CD4-positive, alpha-beta memory T cell (primary cell): Measurements from ENCODE around the gene MAT1A. TPM values are rescaled to one million over a fixed set of nuclear protein-coding genes. Genes with fewer than 3 reads are reported as not detected.
A peak's percentile ranks its signal among the peaks of the same experiment; 100 is the strongest.
"Not testable (repeated sequence)": the region's sequence is repeated elsewhere in the genome, so short reads cannot be mapped to it uniquely, and the experiment has no call there.

Experiments
- CTCF ChIA-PET: fragments of 350-600 bp; sonication (Branson Sonifier 250); formaldehyde crosslinking; loops from one replicate; lab custom pipeline; 2021; ENCODE audit warnings: inconsistent platforms; ENCODE audit not compliant: partially characterized antibody; lab: Charles Lee
- POLR2A ChIA-PET: fragments of 350-600 bp; sonication (Branson Sonifier 250); formaldehyde crosslinking; loops from one replicate; lab custom pipeline; 2021; ENCODE audit not compliant: partially characterized antibody; lab: Charles Lee
- DNase-seq, 5 donors: peaks; one replicate each; pipeline versions ENCODE4 v3.0.0 to v3.0.0-alpha.2; 2020 to 2022; ENCODE audit warnings: mixed read lengths in 1 of 5
- H3K27ac ChIP-seq: one replicate; pipeline ENCODE4 v1.7.0; 2013; ENCODE audit warnings: low read depth, low read length
- H3K27me3 ChIP-seq: 2 replicates; pipeline ENCODE4 v1.7.0; 2013; ENCODE audit warnings: mild to moderate bottlenecking, low read length, moderate library complexity; ENCODE audit not compliant: insufficient read depth
- H3K36me3 ChIP-seq: 2 replicates; pipeline ENCODE4 v1.7.0; 2013; ENCODE audit warnings: mild to moderate bottlenecking, low read length, moderate library complexity; ENCODE audit not compliant: insufficient read depth
- H3K4me1 ChIP-seq: 2 replicates; pipeline ENCODE4 v1.7.0; 2013; ENCODE audit warnings: mild to moderate bottlenecking, low read length, moderate library complexity; ENCODE audit not compliant: insufficient read depth
- H3K4me3 ChIP-seq, 2 donors: one replicate each; pipeline ENCODE4 v1.7.0; 2013; ENCODE audit warnings: low read length in 2 of 2, mild to moderate bottlenecking in 1 of 2
- H3K9me3 ChIP-seq, 2 donors: one replicate each; pipeline ENCODE4 v1.7.0; 2013; ENCODE audit warnings: low read length in 2 of 2, control low read depth in 1 of 2; ENCODE audit not compliant: control insufficient read depth in 1 of 2
- H3K27ac Mint-ChIP-seq, 7 donors: one replicate each; pipeline ENCODE4 v1.8.0; 2020 to 2021; ENCODE audit warnings: mixed read lengths in 7 of 7, mild to moderate bottlenecking in 6 of 7, inconsistent platforms in 3 of 7, moderate library complexity in 3 of 7
- H3K27me3 Mint-ChIP-seq, 2 donors: one replicate each; pipeline ENCODE4 v1.8.0; 2020 to 2021; ENCODE audit warnings: mixed read lengths in 2 of 2
- H3K36me3 Mint-ChIP-seq, 2 donors: one replicate each; pipeline ENCODE4 v1.8.0; 2020 to 2021; ENCODE audit warnings: mixed read lengths in 2 of 2, inconsistent platforms in 1 of 2, mild to moderate bottlenecking in 1 of 2
- H3K4me1 Mint-ChIP-seq, 4 donors: one replicate each; pipeline ENCODE4 v1.8.0; 2020 to 2021; ENCODE audit warnings: mixed read lengths in 4 of 4, mild to moderate bottlenecking in 1 of 4
- H3K4me3 Mint-ChIP-seq, 8 donors: one replicate each; pipeline ENCODE4 v1.8.0; 2020 to 2021; ENCODE audit warnings: mixed read lengths in 8 of 8, mild to moderate bottlenecking in 7 of 8, moderate library complexity in 6 of 8, inconsistent platforms in 3 of 8
- H3K9me3 Mint-ChIP-seq, 8 donors: one replicate each; pipeline ENCODE4 v1.8.0; 2020 to 2021; ENCODE audit warnings: mixed read lengths in 8 of 8, mild to moderate bottlenecking in 5 of 8, inconsistent platforms in 3 of 8, moderate library complexity in 1 of 8
- intact Hi-C: fragments of 100-400 bp; cut with micrococcal nuclease; formaldehyde crosslinking; loops from one replicate; pipeline ENCODE4 v1.15.1; 2023
- polyA plus RNA-seq, 2 donors: library from polyadenylated mRNA; unstranded; fragments of 300-500 nt; fragmentation: Illumina TruSeq; gene quantifications; one replicate each; pipeline ENCODE4 v1.2.3, GENCODE V29; 2021
- total RNA-seq, 2 experiments: library from RNA; stranded (reverse); gene quantifications; one replicate each; pipeline ENCODE4 v1.2.3, GENCODE V29; 2021

Gene MAT1A
- total and polyA plus RNA-seq, 4 experiments from 2014 or later = not detected

DNA sequence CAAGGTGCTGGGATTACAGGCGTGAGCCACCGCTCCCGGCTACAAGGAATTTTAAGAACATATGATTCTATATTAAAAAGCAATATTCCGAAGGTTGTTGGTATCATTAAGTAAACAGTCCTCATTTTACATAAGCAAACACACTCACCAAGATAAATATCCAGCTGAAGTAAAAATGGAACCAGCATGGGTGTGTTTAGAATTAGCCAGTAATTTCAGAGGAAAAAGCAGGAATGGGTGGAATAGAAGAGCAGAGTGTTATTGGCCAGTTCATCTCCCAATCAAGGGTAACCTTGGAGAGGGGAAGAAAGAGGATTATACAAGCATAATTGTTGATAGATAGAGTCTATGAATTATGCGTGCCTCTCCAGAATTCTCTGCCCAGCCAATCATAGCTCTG, 31.7 kb upstream of the MAT1A start:
- H3K27me3 ChIP-seq = no peaks in the 10 kb centered on the region
- H3K36me3 ChIP-seq = no peaks in the 10 kb centered on the region
- H3K36me3 Mint-ChIP-seq = no peaks in the 10 kb centered on the region
- H3K4me3 ChIP-seq = no peak overlapping the region
- POLR2A ChIA-PET = no interaction called here
- no peak overlapping the region for H3K27ac ChIP-seq
- CTCF ChIA-PET = no interaction called here
- peaks cover 6 to 9% of the 10 kb centered on the region in 2 donors for H3K27me3 Mint-ChIP-seq
- no peak for DNase-seq
- H3K4me1 ChIP-seq = no peaks in the 10 kb centered on the region
- no peaks in the 10 kb centered on the region for H3K9me3 ChIP-seq
- H3K27ac Mint-ChIP-seq = peak overlapping the region in 1 of 7 donors; percentile 42
- H3K9me3 Mint-ChIP-seq = no peaks in the 10 kb centered on the region
- H3K4me1 Mint-ChIP-seq = no peaks in the 10 kb centered on the region
- intact Hi-C loops = no loop called here
- H3K4me3 Mint-ChIP-seq = no peak overlapping the region

DNA sequence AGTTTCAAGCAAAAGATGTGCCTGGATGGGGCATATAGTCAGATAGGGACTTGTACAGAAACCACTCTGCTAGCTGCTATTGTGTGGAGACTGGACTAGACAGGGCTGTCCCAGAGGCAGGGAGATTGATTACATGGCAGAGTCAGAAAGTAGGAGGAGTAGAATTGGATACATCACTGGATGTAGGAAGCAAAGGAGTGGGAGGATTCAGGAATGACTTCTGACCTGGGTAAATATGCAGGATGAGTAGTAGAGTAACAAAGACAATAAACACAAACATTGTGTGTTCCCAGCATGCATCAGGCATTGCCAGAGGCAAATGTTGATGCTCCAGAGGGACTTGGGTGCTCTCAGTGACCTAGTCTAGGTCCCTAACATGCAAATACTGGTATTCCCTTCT, 30.9 kb upstream of the MAT1A start:
- CTCF ChIA-PET = no interaction called here
- Mint-ChIP-seq H3K9me3 (no peaks in the 10 kb centered on the region), H3K27ac (no peak overlapping the region), H3K4me3 (no peak overlapping the region), H3K27me3 (peaks cover 7 to 9% of the 10 kb centered on the region in 2 donors), H3K36me3 (no peaks in the 10 kb centered on the region), H3K4me1 (no peaks in the 10 kb centered on the region)
- POLR2A ChIA-PET = no interaction called here
- no peaks in the 10 kb centered on the region for H3K9me3 ChIP-seq
- DNase-seq = no peak
- no peak overlapping the region for H3K27ac ChIP-seq
- H3K27me3 ChIP-seq = no peaks in the 10 kb centered on the region
- intact Hi-C loops = no loop called here
- H3K36me3 ChIP-seq = no peaks in the 10 kb centered on the region
- no peak overlapping the region for H3K4me3 ChIP-seq
- no peaks in the 10 kb centered on the region for H3K4me1 ChIP-seq

GRCh38 chr10:80319725-80320290, 30.4 kb upstream of the MAT1A start:
- ChIA-PET CTCF (no interaction called here), POLR2A (no interaction called here)
- H3K36me3 ChIP-seq = no peaks in the 10 kb centered on the region
- H3K36me3 Mint-ChIP-seq = no peaks in the 10 kb centered on the region
- DNase-seq = no peak
- H3K4me3 ChIP-seq = no peak overlapping the region
- no peaks in the 10 kb centered on the region for H3K9me3 ChIP-seq
- H3K9me3 Mint-ChIP-seq = no peaks in the 10 kb centered on the region
- no peaks in the 10 kb centered on the region for H3K27me3 ChIP-seq
- intact Hi-C loops = no loop called here
- H3K27ac Mint-ChIP-seq = no peak overlapping the region
- H3K4me1 ChIP-seq = no peaks in the 10 kb centered on the region
- H3K4me1 Mint-ChIP-seq = no peaks in the 10 kb centered on the region
- no peak overlapping the region for H3K27ac ChIP-seq
- peaks cover 7 to 9% of the 10 kb centered on the region in 2 donors for H3K27me3 Mint-ChIP-seq
- no peak overlapping the region for H3K4me3 Mint-ChIP-seq

DNA sequence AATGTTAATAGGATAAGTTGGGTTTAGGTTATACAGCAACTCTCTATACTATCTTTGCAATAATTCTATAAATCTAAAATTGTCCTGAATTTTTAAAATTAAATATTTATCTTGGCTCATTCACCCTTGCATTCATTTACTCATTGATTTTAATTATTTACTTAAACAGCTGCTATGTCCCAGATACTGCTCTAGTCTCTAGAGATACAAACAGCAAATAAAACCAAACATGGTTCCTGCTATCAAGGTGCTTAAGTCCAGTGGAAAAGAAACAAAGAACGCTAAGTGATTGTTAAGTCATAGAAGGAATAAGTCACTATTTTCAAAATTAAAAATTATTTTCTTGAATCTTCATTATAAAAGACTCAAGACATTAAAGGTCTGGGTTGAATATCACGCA, 29.9 kb upstream of the MAT1A start:
- no peaks in the 10 kb centered on the region for H3K9me3 Mint-ChIP-seq
- Histone ChIP-seq H3K27ac (no peak overlapping the region), H3K27me3 (no peaks in the 10 kb centered on the region), H3K4me1 (no peaks in the 10 kb centered on the region), H3K9me3 (no peaks in the 10 kb centered on the region), H3K36me3 (no peaks in the 10 kb centered on the region), H3K4me3 (no peak overlapping the region)
- H3K36me3 Mint-ChIP-seq = no peaks in the 10 kb centered on the region
- peaks cover 7 to 9% of the 10 kb centered on the region in 2 donors for H3K27me3 Mint-ChIP-seq
- no peak overlapping the region for H3K27ac Mint-ChIP-seq
- H3K4me1 Mint-ChIP-seq = no peaks in the 10 kb centered on the region
- CTCF ChIA-PET = no interaction called here
- POLR2A ChIA-PET = no interaction called here
- no peak for DNase-seq
- no peak overlapping the region for H3K4me3 Mint-ChIP-seq
- intact Hi-C loops = no loop called here

GRCh38 chr10:80318742-80319141, 29.3 kb upstream of the MAT1A start:
- no peak overlapping the region for H3K27ac Mint-ChIP-seq
- ChIA-PET POLR2A (no interaction called here), CTCF (no interaction called here)
- Histone ChIP-seq H3K27ac (no peak overlapping the region), H3K9me3 (no peaks in the 10 kb centered on the region), H3K4me1 (no peaks in the 10 kb centered on the region), H3K4me3 (no peak overlapping the region), H3K36me3 (no peaks in the 10 kb centered on the region), H3K27me3 (no peaks in the 10 kb centered on the region)
- H3K27me3 Mint-ChIP-seq = peaks cover 5 to 9% of the 10 kb centered on the region in 2 donors
- H3K36me3 Mint-ChIP-seq = no peaks in the 10 kb centered on the region
- no peaks in the 10 kb centered on the region for H3K4me1 Mint-ChIP-seq
- H3K9me3 Mint-ChIP-seq = no peaks in the 10 kb centered on the region
- no peak for DNase-seq
- no peak overlapping the region for H3K4me3 Mint-ChIP-seq
- intact Hi-C loops = no loop called here

- no peaks in the 10 kb centered on the region for H3K4me1 ChIP-seq
Observed at GRCh38 chr10:80315391-80315790, 25.9 kb upstream of the MAT1A start.

DNA sequence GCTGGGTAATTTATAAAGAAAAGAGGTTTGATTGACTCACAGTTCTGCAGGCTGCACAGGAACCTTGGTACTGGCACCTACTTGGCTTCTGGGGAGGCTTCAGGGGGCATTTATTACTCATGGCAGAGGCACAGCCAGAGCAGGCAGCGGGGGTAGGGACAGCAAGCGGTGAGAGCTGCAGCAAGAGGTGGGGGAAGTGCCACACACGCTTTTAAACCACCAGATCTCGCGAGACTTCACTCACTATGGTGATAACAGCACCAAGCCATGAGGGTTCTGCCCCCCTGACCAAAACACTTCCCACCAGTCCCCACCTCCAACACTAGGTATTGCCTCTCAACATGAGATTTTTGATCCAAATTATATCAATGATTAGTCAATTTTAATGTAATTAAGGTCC, 24.1 kb upstream of the MAT1A start:
- Mint-ChIP-seq H3K4me3 (no peak overlapping the region), H3K27me3 (peaks cover 0 to 1% of the 10 kb centered on the region in 2 donors), H3K27ac (no peak overlapping the region), H3K9me3 (peaks cover 0 to 6% (median 4%) of the 10 kb centered on the region in 8 donors), H3K36me3 (no peaks in the 10 kb centered on the region), H3K4me1 (no peaks in the 10 kb centered on the region)
- Histone ChIP-seq H3K36me3 (no peaks in the 10 kb centered on the region), H3K27ac (no peak overlapping the region), H3K4me1 (no peaks in the 10 kb centered on the region), H3K27me3 (no peaks in the 10 kb centered on the region), H3K9me3 (no peaks in the 10 kb centered on the region), H3K4me3 (no peak overlapping the region)
- intact Hi-C loops = no loop called here
- DNase-seq = no peak
- ChIA-PET POLR2A (no interaction called here), CTCF (no interaction called here)

More at GRCh38 chr10:80315391-80315790, 25.9 kb upstream of the MAT1A start:
- Histone ChIP-seq H3K4me3 (no peak overlapping the region), H3K9me3 (no peaks in the 10 kb centered on the region), H3K27me3 (no peaks in the 10 kb centered on the region), H3K27ac (no peak overlapping the region), H3K36me3 (no peaks in the 10 kb centered on the region)
- intact Hi-C loops = no loop called here
- no peaks in the 10 kb centered on the region for H3K36me3 Mint-ChIP-seq
- H3K9me3 Mint-ChIP-seq = no peaks in the 10 kb centered on the region
- no peak overlapping the region for H3K4me3 Mint-ChIP-seq
- DNase-seq = no peak
- peaks cover 5 to 7% of the 10 kb centered on the region in 2 donors for H3K27me3 Mint-ChIP-seq
- H3K27ac Mint-ChIP-seq = no peak overlapping the region
- H3K4me1 Mint-ChIP-seq = no peaks in the 10 kb centered on the region
- ChIA-PET CTCF (no interaction called here), POLR2A (no interaction called here)

DNA sequence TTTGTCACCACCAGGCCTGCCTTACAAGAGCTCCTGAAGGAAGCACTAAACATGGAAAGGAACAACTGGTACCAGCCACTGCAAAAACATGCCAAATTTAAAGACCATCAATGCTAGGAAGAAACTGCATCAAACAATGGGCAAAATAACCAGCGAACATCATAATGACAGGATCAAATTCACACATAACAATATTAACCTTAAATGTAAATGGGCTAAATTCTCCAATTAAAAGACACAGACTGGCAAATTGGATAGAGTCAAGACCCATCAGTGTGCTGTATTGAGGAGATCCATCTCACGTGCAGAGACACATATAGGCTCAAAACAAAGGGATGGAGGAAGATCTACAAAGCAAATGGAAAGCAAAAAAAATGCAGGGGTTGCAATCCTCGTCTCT, 16.5 kb upstream of the MAT1A start:
- H3K4me3 ChIP-seq, H3K4me1 Mint-ChIP-seq, POLR2A ChIA-PET, H3K4me3 Mint-ChIP-seq, H3K9me3 ChIP-seq, CTCF ChIA-PET, H3K27me3 ChIP-seq, H3K36me3 Mint-ChIP-seq, intact Hi-C loops, H3K27ac Mint-ChIP-seq, H3K4me1 ChIP-seq, H3K27ac ChIP-seq, DNase-seq, H3K36me3 ChIP-seq: not testable (repeated sequence)
- H3K9me3 Mint-ChIP-seq = peaks cover 0 to 53% (median 27%) of the 10 kb centered on the region in 8 donors
- H3K27me3 Mint-ChIP-seq = peaks cover 7 to 13% of the 10 kb centered on the region in 2 donors
